Activated CD4-positive, alpha-beta T cell treated with anti-CD3 and anti-CD28 coated beads for 36 hours (primary cell): Measurements from ENCODE around the gene FRMD4A. TPM values are rescaled to one million over a fixed set of nuclear protein-coding genes. Genes with fewer than 3 reads are reported as not detected.

Source experiments
- ATAC-seq: fragments of 200-7000 bp; cut with Tn5 transposase; one replicate; pipeline ENCODE4 v1.10.0; 2021; ENCODE audit warnings: mild to moderate bottlenecking, moderate library complexity
- CTCF ChIA-PET: fragments of 350-600 bp; sonication (Branson Sonifier 250); formaldehyde crosslinking; loops from one replicate; lab custom pipeline; 2021; ENCODE audit warnings: antibody characterized with exemption; lab: Charles Lee
- POLR2A ChIA-PET: fragments of 350-600 bp; sonication (Branson Sonifier 250); formaldehyde crosslinking; loops from one replicate; lab custom pipeline; 2021; ENCODE audit warnings: antibody characterized with exemption, inconsistent platforms; lab: Charles Lee
- DNase-seq: peaks from one replicate; pipeline ENCODE4 v3.0.0-alpha.2; 2020
- H3K27ac Mint-ChIP-seq: one replicate; pipeline ENCODE4 v1.8.0; 2021; ENCODE audit warnings: mixed read lengths
- H3K27me3 Mint-ChIP-seq: one replicate; pipeline ENCODE4 v1.8.0; 2021; ENCODE audit warnings: mixed read lengths
- H3K36me3 Mint-ChIP-seq: one replicate; pipeline ENCODE4 v1.8.0; 2021; ENCODE audit warnings: low read depth, mixed read lengths
- H3K4me1 Mint-ChIP-seq: one replicate; pipeline ENCODE4 v1.8.0; 2021; ENCODE audit warnings: mixed read lengths
- H3K4me3 Mint-ChIP-seq: one replicate; pipeline ENCODE4 v1.8.0; 2021; ENCODE audit warnings: mild to moderate bottlenecking, moderate library complexity, mixed read lengths
- H3K9me3 Mint-ChIP-seq: one replicate; pipeline ENCODE4 v1.8.0; 2021; ENCODE audit warnings: low read depth, mixed read lengths
- intact Hi-C, 2 experiments: fragments of 100-400 bp; cut with DNase I in 1 of 2; cut with micrococcal nuclease in 1 of 2; formaldehyde crosslinking; loops; one replicate each; pipeline versions ENCODE4 v1.14.2 to v1.15.1; 2022 to 2024; cut with DNase I, micrococcal nuclease
- total RNA-seq, 2 experiments: library from RNA; stranded (reverse); gene quantifications; one replicate each; pipeline ENCODE4 v1.2.3, GENCODE V29; 2021

The FRMD4A gene
- total RNA-seq, 2 experiments from 2014 or later, result 0.85 to 1.3 TPM

DNA sequence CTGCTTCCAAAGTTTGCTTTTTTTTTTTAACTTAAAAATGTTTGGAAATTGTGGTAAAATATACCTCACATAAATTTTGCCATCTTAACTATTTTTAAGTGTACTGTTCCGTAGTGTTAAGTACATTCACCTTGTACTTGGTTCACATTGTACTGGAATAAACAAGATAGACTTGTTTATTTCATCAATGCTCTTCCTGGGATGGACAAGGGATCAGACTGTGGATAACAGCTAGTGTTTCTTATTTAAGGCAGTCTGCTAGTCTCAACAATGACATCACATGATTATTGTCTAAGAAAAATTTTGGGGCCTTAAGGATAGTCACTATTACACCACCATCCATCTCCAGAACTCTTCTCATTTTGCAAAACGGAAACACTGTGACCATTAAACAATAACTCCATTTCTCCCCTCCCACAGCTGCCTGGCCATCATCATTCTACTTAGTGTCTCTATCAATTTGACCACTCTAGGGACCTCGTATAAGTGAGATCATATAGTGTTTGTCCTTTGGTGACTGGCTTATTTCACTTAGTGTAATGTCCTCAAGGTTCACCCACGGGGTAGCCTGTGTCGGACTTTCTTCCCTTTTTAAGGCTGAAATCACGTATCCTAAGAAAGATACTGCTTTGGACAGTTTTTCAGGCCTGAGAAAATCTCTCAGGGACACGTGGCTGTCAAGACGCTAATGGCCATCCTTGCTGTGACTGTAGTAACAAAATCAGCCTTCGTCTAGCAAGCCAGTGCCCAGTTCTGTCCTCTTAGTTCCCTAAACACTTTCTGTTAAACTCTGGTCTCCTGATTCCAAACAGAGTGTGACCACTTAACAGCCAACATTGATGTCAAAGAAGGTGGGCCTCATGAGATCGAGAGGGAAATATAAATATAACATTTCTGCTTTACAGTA lies 305.2 kb downstream of the FRMD4A start:
- DNase-seq, result no peak
- H3K27me3 Mint-ChIP-seq, result peaks cover 2% of the 10 kb centered on the region
- ChIA-PET CTCF (interaction anchor here (0.7 to 1.9 kb wide), 3 partner anchors 9 to 1442 kb away, joined by 3 to 5 read pairs (median 4); no protein-coding TSS in a partner anchor), POLR2A (interaction anchor here (0.6 kb wide), 1 partner anchor 55 kb away, joined by 9 read pairs; no protein-coding TSS in a partner anchor)
- no peak for ATAC-seq
- no peak overlapping the region for H3K4me3 Mint-ChIP-seq
- H3K9me3 Mint-ChIP-seq, result no peaks in the 10 kb centered on the region
- intact Hi-C loops, result no loop called here
- peaks cover 12% of the 10 kb centered on the region for H3K4me1 Mint-ChIP-seq
- H3K27ac Mint-ChIP-seq, result no peak overlapping the region
- H3K36me3 Mint-ChIP-seq, result no peaks in the 10 kb centered on the region

DNA sequence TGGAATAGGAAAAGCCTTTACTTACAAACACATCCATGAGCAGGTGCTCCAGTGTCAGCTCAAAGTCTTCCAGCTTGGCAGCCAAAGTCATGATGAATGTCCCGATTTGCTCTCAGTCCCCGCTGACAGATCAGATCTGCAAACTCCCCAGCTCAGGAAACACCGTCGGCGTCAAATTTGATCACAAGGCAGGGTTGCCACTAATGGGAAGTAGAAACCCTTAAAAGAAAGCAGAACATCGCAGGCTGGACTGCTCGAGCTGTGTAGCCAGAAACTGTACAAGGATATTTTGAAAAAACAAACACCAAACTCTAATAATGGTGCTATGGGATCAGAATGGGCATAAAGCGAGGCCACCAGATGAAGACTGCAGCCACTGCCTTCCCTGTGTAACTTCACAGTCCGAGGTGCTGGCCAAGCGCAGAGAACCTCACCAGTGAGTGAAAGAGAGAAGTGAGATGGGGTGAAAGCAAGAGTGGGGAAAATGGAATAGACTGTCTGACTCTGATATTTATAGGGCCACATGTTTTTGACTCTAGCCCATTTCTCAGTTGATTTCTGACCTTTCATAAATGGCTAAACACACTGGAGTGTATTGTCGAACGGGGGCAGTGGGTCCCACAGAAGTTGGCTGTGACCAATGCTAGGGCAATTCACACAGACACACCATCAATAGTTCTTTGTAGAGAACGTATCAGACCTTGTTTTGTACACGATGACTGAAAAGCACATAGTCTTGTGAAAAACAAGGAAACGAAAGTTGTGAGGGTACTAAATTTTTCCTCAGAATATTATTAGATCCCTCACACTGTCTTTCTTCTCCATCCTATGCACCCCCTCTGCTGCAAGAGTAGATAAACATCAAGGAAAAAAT lies 306.2 kb downstream of the FRMD4A start:
- Mint-ChIP-seq H3K36me3 (no peaks in the 10 kb centered on the region), H3K27me3 (peaks cover 4% of the 10 kb centered on the region), H3K4me3 (no peak overlapping the region), H3K4me1 (peaks cover 12% of the 10 kb centered on the region), H3K9me3 (peaks cover 2% of the 10 kb centered on the region), H3K27ac (no peak overlapping the region)
- DNase-seq, result no peak
- CTCF ChIA-PET, result interaction anchor here (0.6 to 1.9 kb wide), 3 partner anchors 10 to 1441 kb away, joined by 3 to 5 read pairs (median 4); no protein-coding TSS in a partner anchor
- intact Hi-C loops, result no loop called here
- no peak for ATAC-seq
- POLR2A ChIA-PET, result interaction anchor here (0.6 kb wide), 2 partner anchors 16 to 56 kb away, joined by 6 to 9 read pairs; no protein-coding TSS in a partner anchor

DNA sequence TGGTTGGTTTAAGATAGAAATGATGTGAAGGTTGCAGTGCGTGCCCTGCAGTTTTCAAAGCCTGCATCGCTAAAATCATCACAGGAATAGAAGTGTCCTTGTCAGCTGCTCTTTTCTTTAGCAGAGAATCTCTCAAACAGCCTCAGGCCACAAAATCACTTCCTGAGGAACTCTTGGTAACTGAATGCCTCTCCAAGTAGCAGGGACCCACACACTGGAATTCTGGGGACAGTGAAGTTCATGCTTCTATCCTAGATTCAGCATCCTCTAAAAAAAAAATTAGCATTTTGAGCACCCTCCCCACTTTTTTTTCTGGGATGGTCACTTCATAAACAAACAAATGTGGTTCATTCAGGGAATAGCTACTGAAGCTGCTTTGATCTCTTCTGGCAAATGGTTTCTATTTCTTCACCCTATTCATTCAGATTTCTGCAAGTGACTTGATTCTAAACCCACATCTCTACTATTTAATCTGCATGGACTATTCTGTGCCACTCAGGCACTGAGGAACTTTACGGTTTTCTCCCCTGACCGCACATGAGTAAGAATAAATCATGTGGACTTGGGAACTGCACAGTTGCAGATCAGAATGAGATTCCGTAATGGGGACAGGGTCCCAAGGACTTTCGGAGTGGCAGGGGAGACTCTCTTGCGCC lies 306.9 kb downstream of the FRMD4A start:
- Mint-ChIP-seq H3K4me1 (peaks cover 12% of the 10 kb centered on the region), H3K36me3 (peaks cover 3% of the 10 kb centered on the region), H3K27me3 (peaks cover 6% of the 10 kb centered on the region), H3K9me3 (peaks cover 5% of the 10 kb centered on the region), H3K27ac (no peak overlapping the region), H3K4me3 (no peak overlapping the region)
- ChIA-PET CTCF (interaction anchor here (0.6 kb wide), 1 partner anchor 23 kb away, joined by 3 read pairs; no protein-coding TSS in a partner anchor), POLR2A (interaction anchor here (0.6 kb wide), 1 partner anchor 17 kb away, joined by 6 read pairs; no protein-coding TSS in a partner anchor)
- intact Hi-C loops, result no loop called here
- ATAC-seq (no peak), DNase-seq (no peak)

DNA sequence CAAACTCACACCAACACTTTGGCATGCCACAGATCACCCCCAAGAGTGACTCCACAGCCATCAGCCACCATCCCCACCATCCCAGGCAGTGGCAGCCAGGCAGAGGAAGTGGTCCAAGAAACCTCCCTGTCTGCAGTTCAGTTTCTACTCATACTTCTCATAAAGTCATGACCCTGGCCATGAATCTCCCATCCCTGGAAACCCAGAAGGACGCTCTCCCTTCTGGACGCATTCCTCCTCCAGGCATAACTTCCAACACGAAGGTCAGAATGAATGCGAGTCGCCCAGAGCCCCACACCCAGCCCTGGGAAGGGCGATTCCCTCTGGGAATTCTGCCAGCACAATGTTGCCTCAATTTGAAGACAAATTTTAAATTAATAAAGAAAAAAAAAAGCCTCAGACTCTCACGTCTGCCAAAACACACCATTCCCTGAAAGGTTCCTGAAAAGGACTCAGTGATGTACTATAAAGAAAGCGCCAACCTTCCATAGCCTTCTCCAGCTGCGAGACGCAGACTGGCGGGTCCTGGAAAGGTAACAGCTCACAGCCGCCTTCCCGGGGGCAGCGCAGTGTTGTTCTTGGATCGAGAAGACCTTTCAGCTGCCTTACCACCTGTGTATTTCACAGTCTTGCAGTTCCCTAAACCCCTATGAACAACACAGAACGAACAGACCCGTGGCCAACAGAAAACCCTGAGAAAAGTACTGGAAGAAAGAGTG lies 307.6 kb downstream of the FRMD4A start:
- peaks cover 12% of the 10 kb centered on the region for H3K4me1 Mint-ChIP-seq
- peaks cover 6% of the 10 kb centered on the region for H3K27me3 Mint-ChIP-seq
- no peak overlapping the region for H3K4me3 Mint-ChIP-seq
- no peak for DNase-seq
- ATAC-seq, result no peak
- intact Hi-C loops, result no loop called here
- CTCF ChIA-PET, result no interaction called here
- H3K27ac Mint-ChIP-seq, result no peak overlapping the region
- peaks cover 9% of the 10 kb centered on the region for H3K9me3 Mint-ChIP-seq
- POLR2A ChIA-PET, result no interaction called here
- H3K36me3 Mint-ChIP-seq, result peaks cover 4% of the 10 kb centered on the region

DNA sequence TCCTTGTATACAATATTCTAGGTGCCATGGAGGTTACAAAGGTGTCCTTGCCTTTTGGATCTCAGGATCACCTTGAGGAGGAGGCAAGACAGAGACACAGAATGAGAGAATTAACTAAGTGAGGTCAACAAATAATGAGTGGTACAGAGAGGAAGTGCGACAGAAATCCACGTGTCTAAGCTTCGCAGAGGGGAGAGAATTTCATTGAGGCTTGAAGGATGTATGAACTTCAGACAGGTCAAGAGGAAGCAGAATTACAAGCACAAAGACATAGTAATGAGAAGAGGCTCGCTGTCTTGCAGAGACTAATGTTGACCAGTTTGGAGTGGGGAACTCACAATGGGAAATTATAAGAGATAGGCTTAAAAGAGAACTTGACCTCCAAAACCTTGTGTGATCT lies 308.7 kb downstream of the FRMD4A start:
- H3K9me3 Mint-ChIP-seq, result peaks cover 9% of the 10 kb centered on the region
- ChIA-PET CTCF (no interaction called here), POLR2A (no interaction called here)
- ATAC-seq, result no peak
- H3K36me3 Mint-ChIP-seq, result peaks cover 4% of the 10 kb centered on the region
- peaks cover 12% of the 10 kb centered on the region for H3K4me1 Mint-ChIP-seq
- H3K27me3 Mint-ChIP-seq, result peaks cover 6% of the 10 kb centered on the region
- no peak overlapping the region for H3K4me3 Mint-ChIP-seq
- intact Hi-C loops, result no loop called here
- no peak overlapping the region for H3K27ac Mint-ChIP-seq
- DNase-seq, result no peak

DNA sequence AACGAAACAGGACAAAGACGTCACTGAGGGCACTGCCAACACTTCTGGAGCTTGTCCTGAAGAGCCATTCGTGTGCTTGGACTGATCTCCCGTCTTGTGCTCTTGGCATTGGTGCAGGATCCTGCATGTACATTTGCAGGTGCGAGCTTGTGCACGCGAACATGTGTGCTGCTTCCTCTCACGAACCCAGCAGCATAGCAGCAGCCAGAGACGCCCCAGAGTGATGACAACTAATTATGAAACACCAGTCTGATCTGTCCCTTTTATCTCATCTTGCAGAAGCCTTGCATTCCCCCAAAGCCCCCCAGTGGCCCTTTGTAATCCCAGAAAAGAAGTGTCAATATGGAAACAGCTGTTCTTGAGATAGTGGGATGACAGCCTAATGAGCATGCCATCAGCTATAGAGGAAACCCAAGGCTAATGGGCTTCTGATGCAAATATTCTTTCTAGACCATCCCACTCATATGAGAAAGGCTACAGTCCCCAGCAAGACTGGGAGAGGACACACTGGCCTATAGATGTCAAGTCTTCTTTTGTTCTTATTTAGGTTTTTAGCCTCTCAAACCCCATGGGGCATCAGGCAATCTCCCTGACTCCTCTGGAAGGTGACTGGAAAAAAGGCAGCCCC lies 310.6 kb downstream of the FRMD4A start:
- H3K27me3 Mint-ChIP-seq, result peaks cover 6% of the 10 kb centered on the region
- DNase-seq, result no peak
- ATAC-seq, result no peak
- POLR2A ChIA-PET, result no interaction called here
- H3K27ac Mint-ChIP-seq, result no peak overlapping the region
- CTCF ChIA-PET, result interaction anchor here (0.5 kb wide), 1 partner anchor 71 kb away, joined by 3 read pairs; no protein-coding TSS in a partner anchor
- no peak overlapping the region for H3K4me3 Mint-ChIP-seq
- H3K9me3 Mint-ChIP-seq, result peaks cover 9% of the 10 kb centered on the region
- H3K36me3 Mint-ChIP-seq, result peaks cover 4% of the 10 kb centered on the region
- peaks cover 27% of the 10 kb centered on the region for H3K4me1 Mint-ChIP-seq
- intact Hi-C loops, result no loop called here

DNA sequence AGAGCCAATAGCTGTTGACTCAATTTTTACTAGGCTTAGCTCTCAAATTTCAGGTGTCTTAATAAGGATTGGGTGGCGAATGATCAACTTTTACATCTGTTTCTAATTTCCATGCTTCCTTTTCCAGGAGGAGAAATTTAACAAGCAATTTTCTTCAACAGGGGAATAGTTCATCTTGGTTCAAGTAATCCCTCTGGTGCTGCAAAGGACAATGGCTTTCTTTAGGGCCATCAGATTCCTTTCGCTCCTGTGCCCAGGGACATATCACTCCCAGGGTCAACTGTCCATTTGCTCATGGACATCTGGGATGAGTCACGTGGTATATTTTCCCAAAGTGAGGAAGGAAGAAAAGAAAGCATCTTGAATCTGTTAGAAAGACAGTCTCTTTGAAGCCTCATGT lies 313.3 kb downstream of the FRMD4A start:
- Mint-ChIP-seq H3K27me3 (peaks cover 3% of the 10 kb centered on the region), H3K4me3 (no peak overlapping the region), H3K4me1 (peaks cover 15% of the 10 kb centered on the region), H3K9me3 (peaks cover 9% of the 10 kb centered on the region), H3K36me3 (peaks cover 4% of the 10 kb centered on the region), H3K27ac (no peak overlapping the region)
- no peak for ATAC-seq
- POLR2A ChIA-PET, result no interaction called here
- no peak for DNase-seq
- CTCF ChIA-PET, result interaction anchor here (1.0 kb wide), 1 partner anchor 13 kb away, joined by 4 read pairs; no protein-coding TSS in a partner anchor
- intact Hi-C loops, result no loop called here

DNA sequence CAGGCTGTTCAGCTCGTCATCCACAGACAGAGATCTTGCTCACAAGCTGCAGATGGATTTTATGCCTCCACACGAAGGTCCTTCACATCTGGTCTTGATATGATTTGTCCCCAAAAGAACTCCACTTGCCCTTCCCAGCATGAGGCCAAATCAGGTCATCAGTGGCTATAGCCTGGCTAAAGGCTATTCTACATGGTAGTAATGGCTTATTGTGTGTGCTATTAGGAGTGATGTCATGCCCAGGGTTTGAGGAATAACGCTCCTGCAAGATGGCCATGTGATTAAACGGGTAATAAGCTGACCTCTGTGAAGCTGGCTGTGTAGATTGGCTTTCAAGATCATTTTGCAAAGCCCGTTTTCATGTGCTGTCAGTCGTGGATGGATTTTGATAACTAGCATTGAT lies 313.8 kb downstream of the FRMD4A start:
- peaks cover 9% of the 10 kb centered on the region for H3K9me3 Mint-ChIP-seq
- H3K36me3 Mint-ChIP-seq, result peaks cover 4% of the 10 kb centered on the region
- H3K27ac Mint-ChIP-seq, result no peak overlapping the region
- ChIA-PET CTCF (interaction anchor here (0.6 to 1.0 kb wide), 2 partner anchors 13 to 634 kb away, joined by 3 to 4 read pairs; no protein-coding TSS in a partner anchor), POLR2A (no interaction called here)
- peaks cover 15% of the 10 kb centered on the region for H3K4me1 Mint-ChIP-seq
- H3K4me3 Mint-ChIP-seq, result no peak overlapping the region
- ATAC-seq (no peak), DNase-seq (no peak)
- intact Hi-C loops, result no loop called here
- H3K27me3 Mint-ChIP-seq, result peaks cover 3% of the 10 kb centered on the region

DNA sequence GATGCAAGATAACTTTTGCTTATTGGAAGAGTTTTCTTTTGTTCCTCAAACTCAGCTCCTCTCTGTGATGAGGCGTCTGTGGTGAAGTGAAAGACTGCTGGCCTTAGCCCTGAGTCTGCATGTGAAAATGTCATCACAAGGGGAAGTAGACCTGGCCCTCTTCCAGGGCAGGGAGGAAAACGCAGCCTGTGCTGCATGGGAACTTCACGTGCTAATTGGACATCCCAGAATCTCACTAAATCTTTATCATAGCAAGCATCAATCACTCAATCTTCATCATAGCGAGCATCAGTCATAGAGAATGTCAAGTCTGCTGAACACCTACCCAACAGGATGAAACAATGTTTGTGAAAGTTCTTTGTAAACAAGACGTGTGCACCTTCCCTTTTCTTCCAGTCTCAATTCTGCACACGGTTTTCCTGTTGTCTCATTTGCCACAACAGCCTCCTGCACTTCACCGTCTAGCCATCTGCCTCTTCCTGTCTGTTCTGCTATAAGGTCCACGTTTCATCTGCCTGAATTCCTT lies 314.6 kb downstream of the FRMD4A start:
- ATAC-seq, result peak; percentile 12
- POLR2A ChIA-PET, result no interaction called here

DNA sequence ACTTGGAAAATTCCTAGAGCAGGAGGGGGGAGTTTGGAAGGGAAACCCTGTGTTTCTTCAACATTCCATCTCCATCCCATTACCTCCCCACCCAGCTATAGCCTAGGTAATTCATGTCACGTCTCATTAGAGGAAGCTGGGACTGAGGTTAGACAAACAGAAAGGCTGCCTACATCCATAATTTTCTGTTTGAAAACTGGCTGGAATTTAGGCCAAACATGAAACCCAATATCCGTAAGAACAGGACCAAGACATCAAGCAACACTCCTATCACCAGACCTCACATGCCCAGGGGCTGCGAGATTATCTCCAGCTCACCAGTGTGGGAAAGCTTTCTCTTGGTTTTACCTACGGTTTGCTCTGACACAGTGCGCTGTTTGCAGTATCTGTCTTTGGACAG lies 316.3 kb downstream of the FRMD4A start:
- POLR2A ChIA-PET, result interaction anchor here (1.0 kb wide), 1 partner anchor 171 kb away, joined by 4 read pairs; no protein-coding TSS in a partner anchor
- intact Hi-C loops, result no loop called here
- ATAC-seq (no peak), DNase-seq (no peak)
- Mint-ChIP-seq H3K4me1 (peaks cover 32% of the 10 kb centered on the region), H3K27me3 (peaks cover 2% of the 10 kb centered on the region), H3K27ac (no peak overlapping the region), H3K9me3 (peaks cover 7% of the 10 kb centered on the region), H3K36me3 (peaks cover 4% of the 10 kb centered on the region), H3K4me3 (no peak overlapping the region)
- CTCF ChIA-PET, result interaction anchor here (0.6 to 0.8 kb wide), 2 partner anchors 634 to 678 kb away, joined by 3 read pairs; no protein-coding TSS in a partner anchor

More for the DNA sequence above, 314.6 kb downstream of the FRMD4A start:
- peaks cover 16% of the 10 kb centered on the region for H3K4me1 Mint-ChIP-seq
- H3K4me3 Mint-ChIP-seq, result no peak overlapping the region
- CTCF ChIA-PET, result interaction anchor here (0.5 kb wide), 1 partner anchor 84 kb away, joined by 3 read pairs; no protein-coding TSS in a partner anchor
- peaks cover 3% of the 10 kb centered on the region for H3K27me3 Mint-ChIP-seq
- peaks cover 9% of the 10 kb centered on the region for H3K9me3 Mint-ChIP-seq
- intact Hi-C loops, result no loop called here
- H3K27ac Mint-ChIP-seq, result no peak overlapping the region
- peaks cover 4% of the 10 kb centered on the region for H3K36me3 Mint-ChIP-seq
- DNase-seq, result no peak
